Breast epithelium (tissue), 3 donors: ENCODE measurements around the gene NUDT2.

Experiments
- POLR2A ChIP-seq: fragments of 450-650 bp; IDR thresholded peaks from one replicate; pipeline ENCODE4 v1.6.1; 2016; ENCODE audit warnings: antibody characterized with exemption, mild to moderate bottlenecking, moderate library complexity
- TF ChIP-seq, protein P1 (sequence below), 3 donors: fragments of 450-650 bp; IDR thresholded peaks; one replicate each; pipeline ENCODE4 v1.5.1; 2016 to 2017; ENCODE audit warnings: antibody characterized with exemption in 3 of 3, mild to moderate bottlenecking in 3 of 3, moderate library complexity in 3 of 3

DNA sequence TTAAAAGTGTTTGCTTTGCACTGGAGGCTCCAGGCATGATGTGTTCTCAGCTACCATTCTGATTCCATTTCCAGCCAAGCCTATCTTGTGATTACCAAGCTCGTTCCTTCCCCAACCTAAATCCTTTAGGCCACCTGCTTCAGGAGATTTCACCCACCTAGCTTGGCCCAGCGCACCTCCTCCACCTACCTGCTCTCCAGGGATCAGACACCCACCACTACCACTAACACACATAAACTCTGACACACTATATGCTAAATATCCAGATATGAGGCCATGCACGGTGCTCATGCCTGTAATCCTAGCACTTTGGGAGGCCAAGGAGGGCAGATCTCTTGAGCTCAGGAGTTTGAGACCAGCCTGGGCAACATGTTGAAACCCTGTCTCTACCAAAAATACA is 45.0 kb downstream of the NUDT2 start:
- TF ChIP-seq, protein P1, sequence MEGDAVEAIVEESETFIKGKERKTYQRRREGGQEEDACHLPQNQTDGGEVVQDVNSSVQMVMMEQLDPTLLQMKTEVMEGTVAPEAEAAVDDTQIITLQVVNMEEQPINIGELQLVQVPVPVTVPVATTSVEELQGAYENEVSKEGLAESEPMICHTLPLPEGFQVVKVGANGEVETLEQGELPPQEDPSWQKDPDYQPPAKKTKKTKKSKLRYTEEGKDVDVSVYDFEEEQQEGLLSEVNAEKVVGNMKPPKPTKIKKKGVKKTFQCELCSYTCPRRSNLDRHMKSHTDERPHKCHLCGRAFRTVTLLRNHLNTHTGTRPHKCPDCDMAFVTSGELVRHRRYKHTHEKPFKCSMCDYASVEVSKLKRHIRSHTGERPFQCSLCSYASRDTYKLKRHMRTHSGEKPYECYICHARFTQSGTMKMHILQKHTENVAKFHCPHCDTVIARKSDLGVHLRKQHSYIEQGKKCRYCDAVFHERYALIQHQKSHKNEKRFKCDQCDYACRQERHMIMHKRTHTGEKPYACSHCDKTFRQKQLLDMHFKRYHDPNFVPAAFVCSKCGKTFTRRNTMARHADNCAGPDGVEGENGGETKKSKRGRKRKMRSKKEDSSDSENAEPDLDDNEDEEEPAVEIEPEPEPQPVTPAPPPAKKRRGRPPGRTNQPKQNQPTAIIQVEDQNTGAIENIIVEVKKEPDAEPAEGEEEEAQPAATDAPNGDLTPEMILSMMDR (IDR thresholded peaks at IDR 0.05): no peak
- TF ChIP-seq POLR2A: no peak
